ENCODE results near the gene FAM76A. TPM values are rescaled to one million over a fixed set of nuclear protein-coding genes. Genes with fewer than 3 reads are reported as not detected.
"Not testable (repeated sequence)": the region's sequence is repeated elsewhere in the genome, so short reads cannot be mapped to it uniquely, and the experiment has no call there.

FAM76A gene
- total RNA-seq, 1 experiment from 2014 or later, result 12.6 TPM

DNA sequence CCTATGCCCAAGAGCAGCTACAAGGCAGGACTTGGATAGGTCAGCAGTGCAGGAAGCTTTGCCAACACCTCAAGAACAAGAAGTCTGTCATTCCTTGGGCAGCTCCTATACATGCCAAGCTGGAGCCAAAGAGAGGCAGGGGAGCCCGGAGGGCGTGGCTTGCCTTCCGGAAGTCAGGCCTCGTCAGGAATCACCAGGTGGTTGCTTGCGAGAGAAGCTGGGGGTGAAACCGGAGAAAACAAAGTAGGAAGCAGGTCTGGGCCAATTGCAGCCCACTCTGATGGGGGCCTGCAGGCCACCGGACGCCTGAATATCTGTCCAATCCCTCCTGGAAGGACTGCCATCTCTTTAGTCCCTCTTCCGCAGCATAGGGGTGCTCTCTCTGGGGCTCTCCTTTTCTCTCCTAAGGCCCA is 794 bp upstream of the FAM76A start:
- DNase-seq (ENCODE audit: low spot score), result no peak

DNA sequence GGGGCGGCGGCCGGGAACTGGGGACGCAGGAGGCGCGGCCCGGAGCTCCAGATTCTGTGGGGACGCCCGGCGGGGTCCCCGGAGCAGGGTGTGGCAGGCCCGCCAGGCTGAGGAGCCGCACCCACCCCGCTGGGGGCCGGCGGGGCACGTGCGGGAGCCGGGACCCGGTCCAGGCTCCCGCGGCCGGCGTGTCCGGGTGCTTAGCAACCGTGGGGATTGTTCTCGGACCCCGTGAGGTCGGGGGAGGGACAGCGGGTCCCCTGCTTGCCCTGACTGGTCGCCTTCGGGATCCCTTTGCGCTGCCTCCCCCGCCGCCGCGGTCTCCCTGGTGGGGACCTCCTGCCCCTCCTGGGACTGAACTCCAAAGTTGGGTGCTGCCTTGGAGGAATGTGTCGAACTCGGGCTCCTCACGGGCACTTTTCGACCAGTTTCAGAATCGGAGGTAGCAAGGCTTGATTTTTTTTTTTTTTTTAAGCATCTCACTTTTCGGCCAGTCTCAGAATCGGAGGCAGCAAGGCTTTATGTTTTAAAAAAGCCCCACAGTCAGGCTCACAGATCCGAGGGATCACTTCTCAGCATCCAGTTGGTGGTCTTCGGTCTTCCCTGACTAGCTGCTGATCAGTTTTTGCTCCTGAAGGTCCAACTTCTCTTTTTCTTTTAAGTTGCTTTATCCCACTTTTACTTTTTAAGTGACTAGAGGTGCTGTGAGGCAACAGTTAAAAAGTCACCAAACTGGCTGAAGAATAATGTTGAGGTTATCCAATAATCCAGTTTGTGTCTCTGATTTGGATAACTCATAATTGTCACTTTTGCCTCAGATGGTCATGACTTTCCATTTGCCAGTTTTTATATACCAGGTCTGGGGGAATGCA is 648 bp downstream of the FAM76A start:
- peak; percentile 14 for DNase-seq (ENCODE audit: low spot score)

DNA sequence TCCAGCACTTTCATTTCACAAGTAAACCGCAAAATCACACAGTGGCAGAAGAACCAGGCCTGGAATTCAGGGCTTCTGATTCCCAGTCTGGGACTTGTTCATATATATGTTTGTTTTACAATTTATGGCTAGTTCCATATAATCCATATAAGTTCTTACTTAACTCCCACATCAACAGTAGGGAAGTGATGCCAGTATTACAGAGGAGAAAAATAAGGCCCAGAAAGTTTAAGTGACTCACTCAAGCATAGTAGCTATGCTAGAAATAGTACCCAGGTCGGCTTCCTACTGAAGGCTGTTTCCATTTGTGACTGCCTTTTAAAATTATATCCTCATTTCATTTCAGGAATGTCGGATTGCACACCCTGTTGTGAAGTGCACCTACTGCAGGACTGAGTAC is 1.4 kb downstream of the FAM76A start:
- no peak for DNase-seq (ENCODE audit: low spot score)

DNA sequence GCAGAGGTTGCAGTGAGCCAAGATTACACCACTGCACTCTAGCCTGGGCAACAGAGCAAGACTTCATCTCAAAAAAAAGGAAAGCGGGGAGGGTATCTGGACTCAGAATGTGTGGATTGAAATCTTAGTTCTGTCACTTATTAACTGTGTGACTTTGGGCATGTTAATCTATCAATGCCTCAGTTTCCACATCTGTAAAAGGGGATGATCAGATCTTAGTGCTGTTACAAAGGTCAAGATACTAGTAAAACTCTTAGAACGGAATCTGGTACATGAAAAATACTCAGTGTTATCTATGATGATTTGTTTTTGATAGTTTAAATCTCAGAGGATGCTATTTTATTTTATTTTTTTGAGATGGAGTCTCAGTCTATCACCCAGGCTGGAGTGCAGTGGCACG is 10.5 kb downstream of the FAM76A start:
- DNase-seq (ENCODE audit: low spot score), result no peak

DNA sequence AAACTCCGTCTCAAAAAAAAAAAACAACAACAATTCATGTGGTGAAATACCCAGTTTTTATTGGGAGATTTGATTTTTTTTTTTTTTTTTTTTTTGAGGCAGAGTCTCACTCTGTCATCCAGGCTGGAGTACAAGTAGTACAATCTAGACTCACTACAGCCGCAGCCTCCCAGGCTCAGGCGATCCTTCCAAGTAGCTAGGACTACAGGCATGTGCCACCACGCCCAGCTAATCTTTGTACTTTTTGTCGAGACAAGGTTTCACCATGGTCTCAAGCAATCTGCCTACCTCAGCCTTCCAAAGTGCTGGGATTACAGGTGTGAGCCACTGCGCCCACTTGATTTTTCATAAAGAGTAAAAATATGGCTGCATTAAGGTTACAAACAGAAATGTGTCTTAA is 15.4 kb downstream of the FAM76A start:
- DNase-seq (ENCODE audit: low spot score), result no peak

DNA sequence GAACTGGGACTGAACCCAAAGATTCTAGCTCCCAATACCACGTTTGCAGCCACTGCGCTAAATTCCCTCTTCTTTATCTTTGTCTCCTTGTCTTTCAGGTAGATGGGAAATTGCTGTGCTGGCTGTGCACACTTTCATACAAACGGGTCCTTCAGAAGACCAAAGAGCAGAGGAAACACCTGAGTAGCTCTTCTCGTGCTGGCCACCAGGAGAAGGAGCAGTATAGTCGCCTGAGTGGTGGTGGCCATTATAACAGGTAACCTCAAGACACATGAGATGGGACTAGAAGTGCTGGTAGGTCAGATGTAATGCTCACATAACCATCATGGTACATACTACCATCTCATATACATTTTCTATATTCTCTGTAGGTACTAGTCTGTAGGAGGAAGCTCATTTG is 18.8 kb downstream of the FAM76A start:
- no peak for DNase-seq (ENCODE audit: low spot score)

DNA sequence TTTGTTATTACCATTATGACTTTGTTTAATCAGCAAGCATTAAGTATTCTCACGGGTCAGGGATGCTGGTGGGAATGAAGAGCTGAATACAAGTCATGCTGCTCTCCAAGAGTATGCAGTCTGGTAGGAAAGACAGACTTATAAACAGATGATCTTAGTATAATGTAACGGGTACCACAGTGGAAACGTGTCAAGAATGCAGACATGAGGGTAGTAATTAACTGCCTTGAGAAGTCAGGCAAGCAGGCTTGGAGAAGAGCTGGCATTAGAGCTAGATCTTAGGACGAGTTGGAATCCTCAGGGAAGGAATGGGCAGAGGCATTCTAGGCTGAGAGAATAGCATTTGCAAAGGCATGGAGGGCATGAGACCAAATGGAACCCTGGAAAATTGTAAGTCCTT is 19.7 kb downstream of the FAM76A start:
- DNase-seq (ENCODE audit: low spot score), result no peak

DNA sequence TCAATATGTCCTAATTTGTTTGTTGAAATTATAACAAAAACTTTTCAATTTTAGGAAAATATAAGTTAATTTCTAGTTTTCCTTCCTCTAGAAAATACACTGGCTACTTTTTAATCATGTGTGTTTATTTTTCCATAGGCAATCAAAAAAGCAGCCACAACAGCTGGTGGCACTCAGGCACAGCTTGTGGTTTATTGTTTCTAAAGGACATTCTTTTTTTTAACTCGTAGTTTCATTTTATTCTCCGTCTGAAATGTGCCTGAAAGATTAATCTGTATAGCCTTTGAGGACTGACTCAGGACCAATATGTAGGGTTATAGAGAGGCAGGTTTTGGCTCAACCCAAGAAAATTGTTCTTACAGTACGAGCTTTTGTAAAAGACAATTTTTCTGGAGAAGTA is 26.6 kb downstream of the FAM76A start:
- peak; percentile 48 for DNase-seq (ENCODE audit: low spot score)

DNA sequence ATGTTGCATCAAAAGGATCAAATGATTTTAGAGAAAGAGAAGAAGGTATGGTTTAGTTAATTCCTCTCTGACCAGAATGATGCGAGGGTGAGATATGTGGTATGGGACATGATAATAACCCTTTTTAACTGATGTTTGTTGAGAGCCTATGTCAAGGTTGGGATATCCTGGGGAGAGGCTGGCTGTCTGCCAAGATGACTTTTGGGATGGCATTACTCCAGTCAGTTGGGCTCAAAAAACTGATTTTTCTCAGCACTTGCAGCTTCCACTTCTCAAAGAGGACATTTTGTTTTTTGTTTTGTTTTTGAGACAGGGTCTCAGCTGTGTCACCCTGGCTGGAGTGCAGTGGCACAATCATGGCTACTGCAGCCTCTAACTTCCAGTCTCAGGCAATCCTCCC is 29.5 kb downstream of the FAM76A start:
- DNase-seq (ENCODE audit: low spot score), result no peak

DNA sequence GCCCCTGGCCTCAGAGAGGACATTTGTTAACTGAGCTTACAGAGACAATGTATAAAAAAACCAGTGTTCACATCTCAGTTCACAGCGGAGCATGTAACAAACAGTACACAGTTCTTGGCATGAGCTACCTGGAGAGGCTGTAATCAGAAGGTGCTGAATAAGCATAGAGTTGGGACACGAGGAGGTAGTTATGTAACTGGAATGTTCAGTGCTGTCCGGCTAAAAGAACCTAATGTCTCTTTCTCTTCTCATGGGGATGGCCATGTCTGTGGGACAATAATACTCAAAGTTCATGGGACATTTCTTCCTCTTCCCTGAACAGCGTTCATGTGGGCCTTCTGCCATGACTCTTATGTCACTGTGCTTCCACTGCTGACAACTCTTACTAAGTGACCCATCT is 30.1 kb downstream of the FAM76A start:
- no peak for DNase-seq (ENCODE audit: low spot score)

DNA sequence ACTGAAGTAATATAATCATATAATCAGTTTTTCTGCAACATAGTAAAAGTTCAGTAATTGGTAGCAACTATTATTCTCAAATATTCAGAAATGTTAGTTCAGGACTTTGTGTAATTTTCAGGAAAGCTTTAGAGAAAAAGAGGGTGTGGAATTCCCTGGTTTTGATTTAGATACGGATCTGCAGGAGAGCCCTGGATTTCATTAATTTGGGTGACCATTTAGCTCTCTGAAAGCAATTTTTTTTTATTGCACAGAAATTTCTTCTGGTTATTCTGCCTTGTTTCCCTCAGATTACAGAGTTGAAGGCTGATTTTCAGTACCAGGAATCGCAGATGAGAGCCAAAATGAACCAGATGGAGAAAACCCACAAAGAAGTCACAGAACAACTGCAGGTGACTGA is 33.5 kb downstream of the FAM76A start:
- no peak for DNase-seq (ENCODE audit: low spot score)

DNA sequence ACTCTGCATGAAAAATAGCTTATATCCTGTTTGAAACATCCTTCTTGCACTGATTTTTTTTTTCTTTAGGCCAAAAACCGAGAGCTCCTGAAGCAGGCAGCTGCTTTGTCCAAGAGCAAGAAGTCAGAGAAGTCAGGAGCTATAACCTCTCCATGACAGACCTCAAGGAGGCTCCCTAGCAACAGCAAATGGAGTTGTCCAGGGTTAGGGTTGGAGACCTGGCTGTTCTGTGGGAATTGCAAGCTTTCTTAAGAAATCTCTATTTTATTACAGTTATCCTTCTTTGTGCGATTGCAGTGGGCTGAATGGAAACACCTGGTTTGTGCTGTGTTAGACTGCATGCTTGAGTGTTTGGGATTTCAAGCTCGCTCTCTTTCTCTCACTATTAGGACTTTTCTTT is 34.7 kb downstream of the FAM76A start:
- no peak for DNase-seq (ENCODE audit: low spot score)

DNA sequence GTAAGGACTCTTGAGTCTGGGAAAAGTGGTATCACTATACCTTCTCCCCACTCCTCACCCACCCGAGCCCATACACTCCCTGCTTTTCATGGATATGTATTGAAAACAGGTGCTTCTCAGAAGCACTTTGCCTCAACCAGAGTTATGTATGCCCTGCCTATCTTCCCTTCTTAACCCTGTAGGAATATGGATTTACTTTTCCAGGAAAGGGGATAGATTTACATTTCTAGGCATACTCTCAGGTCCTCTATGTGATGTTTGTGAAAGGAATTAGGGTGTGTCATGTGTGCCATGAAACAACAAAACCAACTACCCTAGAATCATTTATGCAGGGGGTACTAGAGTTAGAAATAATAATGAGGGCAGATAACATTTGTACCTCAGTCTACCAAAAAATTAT is 36.3 kb downstream of the FAM76A start:
- no peak for DNase-seq (ENCODE audit: low spot score)

DNA sequence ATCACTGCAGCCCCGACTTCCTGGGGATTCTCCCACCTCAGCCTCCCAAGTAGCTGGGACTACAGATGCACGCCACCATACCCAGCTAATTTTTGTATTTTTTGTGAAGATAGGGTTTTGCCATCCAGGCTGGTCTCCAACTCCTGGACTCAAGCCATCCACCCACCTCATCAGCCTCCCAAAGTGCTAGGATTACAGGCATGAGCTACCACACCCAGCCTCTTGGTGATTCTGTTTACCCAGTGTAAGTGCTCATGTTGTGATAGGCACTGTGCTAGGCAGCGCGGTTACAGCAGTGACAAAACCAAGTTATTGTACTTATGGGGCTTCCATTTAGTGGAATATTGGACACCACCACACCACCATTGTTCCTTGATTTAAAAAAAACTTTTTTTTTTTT is 37.6 kb downstream of the FAM76A start:
- DNase-seq (ENCODE audit: low spot score), result no peak

DNA sequence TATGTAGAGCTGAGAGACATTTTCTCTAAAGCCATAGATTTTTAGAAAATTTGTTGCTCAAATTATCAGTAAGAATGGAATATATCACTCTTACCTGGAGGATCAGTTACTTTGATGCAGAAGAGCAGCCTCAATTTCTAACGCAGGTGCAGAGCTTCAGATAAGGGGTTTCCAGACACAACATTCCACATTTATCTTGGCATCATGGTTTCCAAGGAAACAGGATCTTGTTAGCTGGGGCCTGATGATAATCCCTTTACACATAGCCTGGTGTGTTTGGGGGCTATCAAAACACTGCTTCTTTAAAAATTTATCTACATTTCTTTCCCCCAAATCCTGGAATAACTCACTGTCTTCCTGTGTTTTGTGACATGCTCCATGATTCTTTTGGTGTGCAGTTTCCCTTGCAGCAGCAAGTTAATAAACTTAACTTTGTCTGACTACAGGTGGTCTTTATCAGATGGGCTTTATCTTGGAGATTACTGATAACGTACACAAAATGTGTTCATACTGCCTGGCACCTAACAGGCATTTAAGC is 44.6 kb downstream of the FAM76A start:
- no peak for DNase-seq (ENCODE audit: low spot score)

DNA sequence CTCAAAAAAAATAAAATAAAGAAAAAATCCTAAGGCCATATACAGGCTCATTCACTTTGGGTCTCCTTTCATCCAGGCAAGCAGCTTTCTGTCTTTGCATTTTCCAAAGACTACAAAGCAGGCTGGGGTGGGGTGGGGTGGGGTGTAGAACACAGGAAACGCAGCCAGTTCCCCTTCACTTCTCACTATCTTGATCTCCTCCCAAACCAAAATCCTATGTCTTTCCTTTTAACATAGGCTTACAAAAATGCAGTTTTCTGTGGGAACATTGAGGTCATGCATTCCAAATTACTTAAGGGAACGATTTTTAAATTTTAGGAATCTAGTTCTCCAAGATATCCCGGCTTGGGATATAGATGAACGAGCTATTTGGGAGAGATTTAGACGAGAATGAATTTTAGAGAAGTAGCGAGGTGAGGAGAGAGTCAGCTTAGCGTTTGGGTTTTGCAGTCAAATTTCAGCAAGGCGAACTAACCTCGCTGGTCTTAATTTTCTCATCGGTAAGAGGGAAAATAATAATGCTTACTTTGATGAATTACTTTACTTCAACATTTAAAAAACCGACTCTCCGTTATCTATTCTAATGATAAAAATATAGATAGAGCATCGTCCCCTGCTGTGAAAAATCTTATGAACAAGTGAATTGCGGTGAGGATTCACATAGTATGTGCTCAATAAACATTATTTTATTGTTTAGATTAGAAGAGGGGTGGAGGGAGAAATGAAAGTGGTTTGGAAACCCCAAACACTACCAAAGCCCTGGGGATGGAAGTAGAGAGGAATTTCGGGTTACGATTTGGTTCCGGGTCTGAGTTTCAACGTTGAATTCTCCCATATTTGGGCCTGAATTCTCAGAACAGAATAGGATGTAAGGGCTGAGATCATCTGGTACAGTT is 46.5 kb downstream of the FAM76A start:
- DNase-seq (ENCODE audit: low spot score), result no peak

DNA sequence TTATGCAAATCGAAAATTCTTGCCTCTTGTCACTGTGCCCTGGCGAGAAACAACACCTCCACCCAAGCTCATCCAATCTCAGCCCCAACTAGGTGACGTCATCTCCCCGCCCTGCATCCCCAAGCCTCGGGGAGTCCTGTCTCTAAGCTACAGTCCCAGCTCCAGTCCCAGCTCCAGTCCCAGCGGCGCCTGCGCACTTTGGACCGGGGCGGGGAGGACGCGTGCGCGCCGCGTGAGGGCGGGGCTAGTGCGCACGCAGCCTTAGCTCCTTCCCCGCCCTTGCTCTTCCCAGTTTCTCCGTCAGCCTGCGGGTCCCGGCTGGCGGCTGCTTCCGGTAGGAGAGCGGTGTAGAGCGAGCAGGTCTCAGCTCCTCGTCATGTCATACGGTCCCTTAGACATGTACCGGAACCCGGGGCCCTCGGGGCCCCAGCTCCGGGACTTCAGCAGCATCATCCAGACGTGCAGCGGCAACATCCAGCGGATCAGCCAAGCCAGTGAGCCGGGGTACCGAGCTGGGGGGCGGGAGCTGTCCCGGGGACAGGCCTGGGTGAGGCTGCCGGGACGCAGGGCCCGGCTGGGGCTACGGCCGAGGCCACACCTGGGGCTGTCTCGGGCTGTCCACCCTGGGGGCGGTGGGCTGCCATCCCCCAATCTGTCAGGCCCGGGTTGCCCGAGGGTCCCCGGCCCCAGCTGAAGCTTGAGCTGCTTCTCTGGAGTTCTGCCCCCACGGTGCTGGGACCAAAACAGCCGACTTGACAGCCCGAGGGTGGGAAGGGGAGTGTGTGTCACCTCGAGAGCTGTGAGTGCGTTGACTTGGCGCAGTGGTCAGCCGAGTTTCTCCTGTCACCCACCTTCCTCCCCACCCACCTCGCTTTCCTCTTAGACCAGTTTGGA is 47.4 kb downstream of the FAM76A start, which contains the start of gene STX12:
TSS of gene STX12 (plus strand) at position 288 of the 894 bp plus-strand sequence. CDS start at position 377, 89 bp downstream.
- DNase-seq (ENCODE audit: low spot score), result peak; percentile 98

DNA sequence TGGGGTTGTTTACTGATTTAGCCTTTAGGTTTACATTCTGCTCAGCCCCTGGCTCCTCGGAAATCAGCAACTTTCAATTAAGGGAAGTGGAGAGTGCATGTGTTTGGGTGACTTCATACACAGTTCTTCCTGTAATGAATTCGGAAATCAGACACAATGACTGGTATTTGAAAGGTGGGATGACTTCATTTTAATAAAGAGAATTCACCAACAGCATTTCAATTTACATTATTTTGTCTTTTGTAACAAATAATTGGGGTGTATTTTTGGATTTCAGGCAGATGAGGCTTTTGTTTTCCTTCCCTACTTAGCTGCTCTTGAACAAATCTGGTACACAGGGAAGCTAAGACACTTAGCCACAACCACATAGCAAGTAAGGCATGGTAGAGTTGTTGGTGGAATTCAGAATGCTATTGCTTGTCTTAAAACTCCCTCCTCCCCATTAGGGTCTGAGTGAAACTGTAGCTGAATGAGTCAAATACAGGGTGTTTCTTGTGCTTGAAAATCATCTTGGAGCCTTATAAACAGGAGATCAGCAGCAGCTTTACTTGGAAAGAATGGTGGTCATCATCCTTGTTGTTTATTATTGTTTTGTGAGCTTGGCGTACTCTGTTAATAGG is 48.2 kb downstream of the FAM76A start:
- no peak for DNase-seq (ENCODE audit: low spot score)

DNA sequence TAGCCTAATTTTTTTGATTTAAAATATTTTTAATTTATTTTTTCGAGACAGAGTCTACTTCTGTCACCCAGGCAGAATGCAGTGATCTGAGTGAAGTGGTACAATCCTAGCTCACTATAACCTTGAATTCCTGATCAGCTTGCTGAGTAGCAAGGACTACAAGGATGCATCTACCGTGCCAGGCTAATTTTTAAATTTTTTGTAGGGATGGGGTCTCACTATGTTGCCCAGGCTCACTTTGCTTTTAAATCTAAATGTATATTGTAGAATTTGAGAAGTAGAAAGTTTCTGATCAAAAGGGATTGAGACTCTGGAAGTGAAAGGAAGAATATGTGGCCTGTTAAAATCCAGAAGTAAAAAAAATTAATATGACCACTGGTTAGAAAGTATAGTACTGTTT is 48.9 kb downstream of the FAM76A start:
- DNase-seq (ENCODE audit: low spot score), result no peak

DNA sequence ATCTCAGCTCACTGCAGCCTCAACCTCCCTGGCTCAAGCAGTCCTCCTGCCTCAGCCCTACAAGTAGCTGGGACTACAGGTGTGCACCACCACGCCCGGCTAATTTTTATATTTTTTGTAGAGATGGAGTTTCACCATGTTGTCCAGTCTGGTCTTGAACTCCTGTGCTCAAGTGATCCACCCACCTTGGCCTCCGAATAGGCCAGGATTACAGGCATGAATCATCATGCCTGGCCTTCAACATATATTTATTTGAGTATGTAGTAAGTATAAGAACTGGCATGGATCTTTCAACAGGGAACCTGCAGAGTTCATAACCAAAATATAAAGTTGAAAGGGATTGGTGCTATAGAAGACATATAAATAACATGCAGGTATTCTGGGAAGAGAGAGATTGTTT is 49.6 kb downstream of the FAM76A start:
- DNase-seq (ENCODE audit: low spot score), result not testable (repeated sequence)

DNA sequence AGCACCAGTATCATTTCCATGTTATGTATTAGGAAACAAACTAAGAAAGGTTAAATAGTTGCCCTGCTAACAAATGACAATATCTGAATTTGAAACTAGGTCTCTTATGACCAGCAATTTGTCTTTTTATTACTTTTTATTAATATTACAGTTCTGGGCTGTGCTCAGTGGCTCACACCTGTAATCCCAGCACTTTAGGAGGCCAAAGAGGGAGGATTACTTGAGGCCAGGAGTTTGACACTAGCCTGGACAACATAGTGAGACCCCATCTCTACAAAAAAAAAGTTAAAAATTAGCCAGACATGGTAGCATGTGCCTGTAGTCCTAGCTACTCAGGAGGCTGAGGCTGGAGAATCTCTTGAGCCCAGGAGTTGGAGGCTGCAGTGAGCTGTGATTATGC is 50.5 kb downstream of the FAM76A start:
- not testable (repeated sequence) for DNase-seq (ENCODE audit: low spot score)
